ENCODE results near the gene DEPDC1B.
A peak's percentile ranks its signal among the peaks of the same experiment; 100 is the strongest.
"Not testable (repeated sequence)": the region's sequence is repeated elsewhere in the genome, so short reads cannot be mapped to it uniquely, and the experiment has no call there.

Gene DEPDC1B, protein sequence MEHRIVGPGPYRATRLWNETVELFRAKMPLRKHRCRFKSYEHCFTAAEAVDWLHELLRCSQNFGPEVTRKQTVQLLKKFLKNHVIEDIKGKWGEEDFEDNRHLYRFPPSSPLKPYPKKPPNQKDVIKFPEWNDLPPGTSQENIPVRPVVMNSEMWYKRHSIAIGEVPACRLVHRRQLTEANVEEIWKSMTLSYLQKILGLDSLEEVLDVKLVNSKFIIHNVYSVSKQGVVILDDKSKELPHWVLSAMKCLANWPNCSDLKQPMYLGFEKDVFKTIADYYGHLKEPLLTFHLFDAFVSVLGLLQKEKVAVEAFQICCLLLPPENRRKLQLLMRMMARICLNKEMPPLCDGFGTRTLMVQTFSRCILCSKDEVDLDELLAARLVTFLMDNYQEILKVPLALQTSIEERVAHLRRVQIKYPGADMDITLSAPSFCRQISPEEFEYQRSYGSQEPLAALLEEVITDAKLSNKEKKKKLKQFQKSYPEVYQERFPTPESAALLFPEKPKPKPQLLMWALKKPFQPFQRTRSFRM

DNA sequence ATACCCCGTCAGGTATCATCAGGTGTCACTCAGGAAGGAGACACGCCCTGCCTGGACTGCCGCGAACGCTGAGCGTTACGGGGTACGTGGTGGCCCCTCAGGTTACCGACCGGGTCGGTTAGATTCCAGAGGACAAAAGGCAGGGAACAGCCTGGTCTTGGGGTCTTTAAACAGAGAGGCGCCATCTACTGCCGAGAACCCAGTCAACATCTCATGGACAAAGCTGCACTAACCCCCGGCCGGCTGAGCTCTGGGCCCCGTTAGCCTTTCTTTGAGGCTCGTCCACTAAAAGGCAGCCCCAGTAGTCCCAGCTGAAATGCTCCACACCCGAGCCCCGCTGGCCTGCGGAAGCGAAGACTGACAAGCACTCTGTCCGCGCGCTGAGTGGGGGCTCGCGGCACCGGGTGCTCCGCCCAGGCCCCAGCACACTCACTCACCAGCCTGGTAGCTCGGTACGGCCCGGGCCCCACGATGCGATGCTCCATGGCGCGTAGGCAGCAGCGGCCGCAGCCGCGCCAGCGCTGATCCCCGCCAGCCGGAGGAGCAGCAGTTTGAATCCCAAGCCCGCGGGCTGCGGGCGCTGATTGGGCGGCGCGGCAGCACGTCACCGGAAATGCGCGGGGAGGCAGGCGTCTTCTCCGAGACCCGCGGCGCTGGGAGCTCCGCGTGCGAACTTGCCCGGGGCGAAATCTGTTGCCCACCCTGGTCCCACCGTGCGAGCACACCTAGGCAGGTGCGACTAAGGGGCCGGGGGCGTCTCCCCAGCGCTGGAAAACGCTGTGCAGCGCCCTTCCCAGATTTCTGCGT is at the start of gene DEPDC1B:
DEPDC1B (minus strand) TSS at position 558 of the 807 bp plus-strand sequence; CDS start at position 485, 73 bp downstream.
- DNase-seq, result peak; percentile 17

DNA sequence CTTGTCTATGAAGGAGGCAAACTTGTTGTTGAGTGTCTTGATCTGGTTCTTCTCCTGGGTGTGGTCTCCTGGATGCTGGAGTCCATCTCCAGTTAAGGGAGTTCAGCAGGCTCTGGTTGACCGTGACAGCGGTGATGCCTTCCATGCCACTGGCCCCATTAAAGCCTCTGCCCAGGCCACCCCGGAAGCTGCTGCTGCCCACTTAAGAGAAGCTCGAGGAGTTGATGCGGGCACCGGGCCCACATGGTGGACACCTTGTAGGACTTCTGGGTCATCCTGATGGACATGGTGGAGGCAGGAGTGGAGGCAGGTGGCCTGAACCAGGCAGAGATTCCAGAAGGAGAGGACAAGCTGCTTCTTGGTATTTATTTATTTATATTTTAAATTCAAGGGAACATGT is 44.7 kb upstream of the DEPDC1B start:
- no peak for DNase-seq

DNA sequence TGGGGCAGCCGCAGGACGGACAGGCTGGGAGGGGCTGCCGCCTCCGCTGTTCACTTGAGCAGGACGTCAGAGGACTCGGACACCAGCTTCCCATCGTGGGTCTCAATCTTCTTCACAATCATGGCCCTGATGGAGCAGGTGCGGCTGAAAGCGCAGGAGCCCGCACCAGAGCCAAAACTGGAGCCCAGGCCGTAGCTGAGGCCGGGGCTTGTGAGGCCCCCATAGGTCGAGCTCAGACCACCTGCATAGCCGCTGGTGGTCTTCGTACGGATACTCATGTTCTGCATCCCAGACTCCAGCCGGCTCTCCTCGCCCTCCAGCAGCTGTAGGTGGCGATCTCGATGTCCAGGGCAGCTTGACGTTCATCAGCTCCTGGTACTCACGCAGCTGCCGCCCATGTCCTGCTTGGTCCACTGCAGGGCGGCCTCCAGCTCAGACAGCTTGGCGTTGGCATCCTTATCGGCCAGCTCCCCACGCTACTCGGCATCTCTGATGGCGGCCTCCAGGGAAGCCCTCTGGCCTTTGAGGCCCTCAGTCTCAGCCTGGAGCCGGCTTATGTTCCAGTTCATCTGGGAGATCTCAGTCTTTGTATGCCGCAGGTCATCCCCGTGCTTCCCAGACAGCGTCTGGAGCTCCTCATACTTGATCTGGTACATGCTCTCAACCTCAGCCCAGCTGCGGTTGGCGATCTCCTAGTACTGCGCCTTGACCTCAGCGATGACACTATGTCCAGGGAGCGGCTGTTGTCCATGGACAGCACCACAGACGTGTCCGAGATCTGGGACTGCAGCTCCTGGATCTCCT is 43.7 kb upstream of the DEPDC1B start:
- DNase-seq, result no peak

DNA sequence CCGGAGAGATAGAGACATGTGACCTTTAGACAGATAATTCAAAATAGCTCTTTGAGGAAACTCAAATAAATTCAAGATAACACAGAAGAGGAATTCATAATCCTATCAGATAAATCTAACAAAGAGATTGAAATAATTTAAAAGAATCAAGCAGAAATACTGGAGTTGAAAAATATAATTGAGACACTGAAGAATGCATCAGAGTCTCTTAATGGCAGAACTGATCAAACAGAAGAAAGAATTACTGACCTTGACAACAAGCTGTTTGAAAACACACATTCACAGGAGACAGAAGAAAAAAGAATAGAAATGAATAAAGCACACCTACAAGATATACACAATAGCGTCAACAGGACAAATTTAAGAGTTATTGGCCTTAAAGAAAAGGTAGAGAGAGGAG is 40.4 kb upstream of the DEPDC1B start:
- DNase-seq, result no peak

DNA sequence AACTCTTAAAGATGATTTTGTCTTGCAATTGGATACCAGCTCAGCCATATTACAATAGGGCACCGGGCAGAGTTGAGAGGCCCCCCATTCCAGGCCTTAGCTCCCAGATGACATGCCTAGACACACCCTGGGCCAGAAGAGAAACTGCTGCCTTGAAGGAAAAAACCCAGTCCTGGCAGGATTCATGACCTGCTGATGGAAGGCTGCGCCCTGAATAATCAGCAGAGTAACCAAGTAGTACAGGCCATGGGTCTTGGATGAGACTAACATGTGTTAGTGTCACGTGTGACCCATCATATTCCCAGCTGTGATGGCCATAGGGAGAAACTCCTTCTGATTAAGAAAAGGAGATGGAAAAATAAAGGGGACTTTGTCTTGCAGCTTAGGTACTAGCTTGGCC is 39.0 kb upstream of the DEPDC1B start:
- DNase-seq, result no peak

DNA sequence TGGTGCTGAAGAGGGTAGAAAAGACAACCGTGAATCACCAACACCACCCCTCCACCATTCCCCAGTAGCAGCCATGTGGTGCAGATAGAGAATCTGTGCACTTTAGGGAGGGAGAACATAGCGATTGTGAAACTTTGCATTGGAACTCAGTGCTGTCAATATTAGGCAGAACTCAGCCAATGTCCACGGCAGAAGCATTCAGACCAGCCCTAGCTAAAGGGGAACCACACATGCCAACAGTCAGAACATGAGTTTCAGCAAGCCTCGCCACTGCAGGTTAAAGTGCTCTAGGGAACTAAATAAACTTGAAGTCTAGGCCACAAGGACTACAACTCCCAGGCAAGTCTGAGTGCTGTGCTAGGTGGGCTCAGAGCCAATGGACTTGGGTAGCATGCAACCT is 38.5 kb upstream of the DEPDC1B start:
- no peak for DNase-seq

DNA sequence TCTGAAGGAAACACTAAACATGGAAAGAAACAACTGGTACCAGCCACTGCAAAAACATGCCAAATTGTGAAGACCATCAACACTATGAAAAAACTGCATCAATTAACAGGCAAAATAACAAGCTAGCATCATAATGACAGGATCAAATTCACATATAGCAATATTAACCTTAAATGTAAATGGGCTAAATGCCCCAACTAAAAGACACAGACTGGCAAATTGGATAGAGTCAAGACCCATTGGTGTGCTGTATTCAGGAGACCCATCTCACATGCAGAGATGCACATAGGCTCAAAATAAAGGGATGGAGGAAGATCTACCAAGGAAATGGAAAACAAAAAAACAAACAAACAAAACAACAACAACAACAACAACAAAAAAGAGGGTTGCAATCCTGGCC is 30.9 kb upstream of the DEPDC1B start:
- not testable (repeated sequence) for DNase-seq

DNA sequence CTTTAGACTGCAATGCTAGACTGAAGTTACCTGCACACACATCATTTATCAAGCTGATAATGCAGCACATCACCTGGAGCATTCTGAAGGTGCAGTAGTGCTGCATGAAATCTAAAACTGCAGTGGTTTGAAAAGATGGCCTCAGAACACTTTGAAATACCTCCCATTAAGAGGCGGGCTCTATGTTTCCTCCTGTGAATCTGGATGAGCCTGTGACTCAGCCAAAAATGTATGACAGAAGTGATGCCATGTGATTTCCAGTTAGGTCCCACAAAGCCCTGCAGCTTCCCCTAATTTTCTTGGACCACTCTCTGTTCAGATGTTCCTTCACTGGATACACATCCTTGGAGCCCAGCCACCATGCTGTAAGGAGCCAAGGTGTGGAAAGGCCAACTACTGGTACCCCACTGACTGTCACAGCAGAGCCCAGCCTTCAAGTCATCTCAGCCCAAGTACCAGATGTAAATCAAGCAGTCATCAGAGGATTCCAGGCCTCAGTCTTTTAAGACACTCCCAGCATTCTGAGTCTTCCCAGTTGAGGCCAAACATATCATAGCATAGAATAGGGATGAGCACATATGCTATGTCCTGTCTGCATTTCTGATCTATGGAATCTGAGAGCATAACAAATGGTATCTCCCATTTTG is 27.2 kb upstream of the DEPDC1B start:
- no peak for DNase-seq

DNA sequence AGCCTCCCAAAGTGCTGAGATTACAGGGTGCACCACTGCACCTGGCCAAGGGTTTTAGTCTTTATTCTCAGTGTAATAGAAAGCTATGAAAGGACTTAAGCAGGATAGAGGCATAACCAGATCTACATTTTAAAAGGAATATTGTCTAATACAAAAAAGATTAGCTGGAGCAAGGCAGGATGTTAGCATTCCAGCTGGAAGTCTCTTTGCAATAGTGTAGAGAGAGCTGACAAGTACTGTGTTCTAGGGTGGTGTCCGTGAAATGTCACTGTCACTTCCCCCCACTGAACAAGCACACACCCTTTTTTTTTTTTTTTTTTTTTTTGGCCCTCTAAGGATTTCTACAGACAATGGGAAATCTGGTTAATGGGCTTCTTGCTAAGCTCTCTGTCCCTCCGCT is 24.2 kb upstream of the DEPDC1B start:
- no peak for DNase-seq

DNA sequence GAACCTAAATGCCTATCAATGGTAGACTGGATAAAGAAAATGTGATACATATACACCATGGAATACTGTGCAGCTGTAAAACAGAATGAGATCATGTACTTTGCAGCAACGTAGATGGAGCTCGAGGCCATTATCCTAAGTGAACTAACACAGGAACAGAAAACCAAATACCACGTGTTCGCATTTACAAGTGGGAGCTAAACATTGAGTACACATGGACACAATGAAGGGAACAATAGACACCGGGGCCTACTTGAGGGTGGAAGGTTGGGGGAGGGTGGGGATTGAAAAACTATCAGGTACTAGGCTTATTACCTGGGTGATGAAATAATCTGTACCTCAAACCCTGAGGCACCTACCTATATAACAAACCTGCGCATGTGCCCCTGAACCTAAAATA is 22.4 kb upstream of the DEPDC1B start:
- DNase-seq, result peak; percentile 94

DNA sequence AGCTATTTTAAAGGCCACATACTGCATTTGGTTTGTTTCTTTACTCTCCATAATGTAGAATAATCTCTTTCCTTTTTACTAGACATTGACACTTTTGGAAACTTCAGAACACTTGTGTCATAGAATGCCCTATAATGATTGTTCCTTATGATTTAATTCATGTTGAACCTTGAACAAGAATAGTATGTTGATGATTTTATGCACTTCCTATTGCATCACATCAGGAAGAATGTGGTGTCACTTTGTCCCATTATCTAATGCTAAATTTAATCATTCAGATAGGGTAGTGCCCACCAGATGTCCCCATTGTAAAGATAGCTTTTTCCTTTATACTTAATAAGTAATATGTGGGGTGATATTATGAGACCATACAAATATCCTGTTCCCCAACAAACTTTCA is 19.4 kb upstream of the DEPDC1B start:
- no peak for DNase-seq

DNA sequence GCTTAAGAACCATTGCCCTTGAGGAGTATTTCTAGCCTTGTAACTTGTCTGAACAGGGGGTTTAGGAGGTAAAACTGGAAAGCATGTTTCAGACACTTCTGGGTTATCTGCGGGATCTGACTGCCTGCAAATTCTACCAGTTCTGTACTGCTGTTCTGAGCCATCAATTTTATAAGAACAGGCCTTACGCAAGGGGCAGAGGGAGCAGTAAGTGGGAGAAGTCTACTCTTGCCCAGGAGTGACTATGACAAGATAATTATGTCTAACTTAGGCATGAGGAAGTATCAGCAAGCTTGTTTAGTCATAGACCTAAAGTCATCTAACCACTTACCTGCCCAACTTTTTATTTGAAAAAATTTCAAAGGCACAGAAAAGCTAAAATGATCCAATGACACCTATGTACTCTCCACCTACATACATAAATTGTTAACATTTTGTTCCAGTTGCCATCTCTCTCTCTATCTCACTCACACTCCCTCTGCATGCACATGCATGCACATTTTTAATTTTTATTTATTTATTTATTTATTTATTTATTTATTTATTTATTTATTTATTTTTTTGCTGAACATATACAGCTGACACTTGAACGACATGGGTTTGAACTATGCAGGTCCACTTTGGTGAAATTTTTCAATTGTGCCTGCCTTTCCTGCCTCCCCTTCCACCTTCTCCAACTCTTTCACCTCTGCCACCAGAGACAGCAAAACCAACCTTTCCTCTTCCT is 18.4 kb upstream of the DEPDC1B start:
- DNase-seq, result no peak

DNA sequence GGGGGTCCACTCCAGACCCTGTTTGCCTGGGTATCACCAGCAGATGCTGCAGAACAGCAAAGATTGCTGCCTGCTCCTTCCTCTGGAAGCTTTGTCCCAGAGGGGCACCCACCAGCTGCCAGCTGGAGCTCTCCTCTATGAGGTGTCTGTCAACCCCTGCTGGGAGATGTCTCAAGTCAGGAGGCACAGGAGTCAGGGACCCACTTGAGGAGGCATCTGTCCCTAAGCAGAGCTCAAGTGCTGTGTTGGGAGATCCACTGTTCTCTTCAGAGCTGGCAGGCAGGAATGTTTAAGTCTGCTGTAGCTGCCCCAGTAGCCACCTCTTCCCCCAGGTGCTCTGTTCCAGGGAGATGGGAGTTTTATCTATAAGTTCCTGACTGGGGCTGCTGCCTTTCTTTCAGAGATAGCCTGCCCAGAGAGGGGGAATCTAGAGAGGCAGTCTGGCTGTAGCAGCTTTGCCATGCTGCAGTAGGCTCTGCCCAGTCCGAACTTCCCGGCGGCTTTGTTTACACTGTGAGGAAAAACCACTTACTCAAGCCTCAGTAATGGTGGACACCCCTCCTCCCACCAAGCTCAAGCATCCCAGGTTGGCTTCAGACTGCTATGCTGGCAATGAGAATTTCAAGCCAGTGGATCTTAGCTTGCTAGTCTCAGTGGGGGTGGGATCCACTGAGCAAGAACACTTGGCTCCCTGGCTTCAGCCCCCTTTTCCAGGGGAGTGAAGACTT is 15.4 kb upstream of the DEPDC1B start:
- DNase-seq, result not testable (repeated sequence)

DNA sequence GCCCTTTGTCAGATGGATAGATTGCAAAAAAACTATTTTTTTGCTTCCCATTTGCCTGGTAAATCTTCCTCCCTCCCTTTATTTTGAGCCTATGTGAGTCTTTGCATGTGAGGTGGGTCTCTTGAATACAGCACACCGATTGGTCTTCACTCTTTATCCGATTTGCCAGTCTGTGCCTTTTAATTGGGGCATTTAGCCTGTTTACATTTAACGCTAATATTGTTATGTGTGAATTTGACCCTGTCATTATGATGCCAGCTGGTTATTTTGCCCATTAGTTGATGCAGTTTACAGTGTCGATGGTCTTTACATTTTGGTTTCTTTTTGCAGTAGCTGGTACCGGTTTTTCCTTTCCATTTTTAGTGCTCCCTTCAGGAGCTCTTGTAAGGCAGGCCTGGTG is 13.0 kb upstream of the DEPDC1B start:
- DNase-seq, result no peak

DNA sequence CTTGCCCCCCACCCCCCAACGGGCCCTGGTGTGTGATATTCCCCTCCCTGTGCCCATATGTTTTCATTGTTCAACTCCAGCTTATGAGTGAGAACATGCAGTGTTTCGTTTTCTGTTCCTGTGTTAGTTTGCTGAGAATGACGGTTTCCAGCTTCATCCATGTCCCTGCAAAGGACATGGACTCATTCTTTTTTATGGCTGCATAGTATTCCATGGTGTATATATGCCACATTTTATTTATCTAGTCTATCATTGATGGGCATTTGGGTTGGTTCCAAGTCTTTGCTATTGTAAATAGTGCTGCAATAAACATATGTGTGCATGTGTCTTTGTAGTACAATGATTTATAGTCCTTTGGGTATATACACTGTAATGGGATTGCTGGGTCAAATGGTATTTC is 11.9 kb upstream of the DEPDC1B start:
- not testable (repeated sequence) for DNase-seq

DNA sequence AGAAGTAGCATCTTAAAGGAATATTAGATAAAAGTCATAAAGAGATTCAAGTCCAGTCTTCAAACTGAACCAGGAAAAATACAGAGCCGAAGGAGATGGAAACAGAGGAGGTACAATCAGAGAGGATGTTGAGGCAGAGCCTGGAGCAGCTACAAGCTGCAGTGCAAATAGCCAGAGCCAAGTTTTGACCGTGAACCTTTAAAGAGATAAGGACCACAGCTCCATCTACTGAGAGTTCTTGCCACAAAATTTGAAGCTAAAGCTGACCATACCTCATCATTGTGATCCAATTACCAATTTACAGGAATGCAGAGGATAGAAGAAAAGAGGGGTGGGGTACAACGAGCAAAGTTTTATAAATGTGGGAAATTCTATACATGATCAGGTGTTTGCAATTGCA is 10.4 kb upstream of the DEPDC1B start:
- DNase-seq, result no peak

DNA sequence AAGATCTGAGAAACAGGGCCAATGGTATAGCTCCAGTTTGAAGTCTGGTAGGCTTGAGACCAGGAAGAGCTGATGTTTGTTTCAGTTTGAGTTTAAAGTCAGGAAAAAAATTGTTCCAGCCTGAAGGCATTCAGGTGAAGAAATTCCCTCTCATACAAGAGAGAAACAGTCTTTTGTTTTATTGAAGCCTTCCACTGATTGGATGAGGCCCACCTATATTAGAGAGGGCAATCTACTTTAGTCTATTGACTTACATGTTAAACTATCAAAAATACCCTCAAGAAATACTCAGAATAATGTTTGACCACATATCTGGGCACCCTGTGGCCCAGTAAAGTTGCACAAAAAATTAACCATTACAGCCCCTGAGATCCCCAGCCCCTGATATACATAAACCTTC is 5.2 kb upstream of the DEPDC1B start:
- no peak for DNase-seq

DNA sequence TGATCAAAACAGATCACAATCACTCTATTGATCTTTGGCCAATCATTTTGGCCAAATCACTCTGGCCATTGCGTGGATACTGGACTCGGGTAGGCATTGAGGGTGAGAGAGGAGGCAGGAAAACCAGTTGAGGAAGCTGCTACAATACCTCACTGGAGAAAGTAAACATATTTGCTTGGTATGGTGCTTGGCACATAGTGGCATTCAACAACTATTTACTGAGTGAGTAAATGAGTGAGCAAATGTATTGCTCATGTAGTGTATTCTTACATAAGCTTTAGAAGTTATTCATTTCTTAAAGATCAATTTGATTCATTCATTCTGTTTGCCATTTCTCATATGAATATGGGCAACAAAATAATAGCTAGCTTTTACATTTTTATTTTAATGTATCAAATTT is 4.0 kb upstream of the DEPDC1B start:
- no peak for DNase-seq

DNA sequence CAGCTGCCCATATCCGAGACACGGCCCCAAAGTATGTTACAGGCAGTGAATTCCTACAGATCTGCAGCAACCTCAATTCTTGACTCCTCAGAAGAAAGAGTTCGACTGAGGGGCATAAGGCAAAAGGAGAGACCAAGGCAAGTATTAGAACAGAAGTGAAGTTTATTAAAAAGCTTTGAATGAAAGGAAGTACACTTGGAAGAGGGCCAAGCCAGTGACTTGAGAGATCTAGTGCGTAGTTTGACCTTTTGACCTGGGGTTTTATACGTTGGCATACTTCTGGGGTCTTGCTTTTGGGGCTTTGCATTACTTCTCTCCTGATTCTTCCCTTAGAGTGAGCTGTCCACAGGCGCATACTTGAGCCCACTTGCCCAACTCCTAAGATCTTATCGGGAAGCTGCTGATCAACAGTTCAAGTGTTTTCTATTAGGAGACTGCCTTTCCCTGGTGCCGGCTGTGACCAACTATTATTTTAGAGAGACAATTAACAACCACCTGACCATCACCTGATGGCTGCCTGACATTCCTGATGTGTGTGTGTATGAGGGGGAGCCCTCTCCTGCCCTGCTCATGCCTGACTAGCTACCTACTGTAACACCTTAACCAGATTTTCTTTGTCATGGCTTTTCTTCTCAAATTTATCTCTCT is 1.5 kb upstream of the DEPDC1B start:
- DNase-seq, result no peak

DNA sequence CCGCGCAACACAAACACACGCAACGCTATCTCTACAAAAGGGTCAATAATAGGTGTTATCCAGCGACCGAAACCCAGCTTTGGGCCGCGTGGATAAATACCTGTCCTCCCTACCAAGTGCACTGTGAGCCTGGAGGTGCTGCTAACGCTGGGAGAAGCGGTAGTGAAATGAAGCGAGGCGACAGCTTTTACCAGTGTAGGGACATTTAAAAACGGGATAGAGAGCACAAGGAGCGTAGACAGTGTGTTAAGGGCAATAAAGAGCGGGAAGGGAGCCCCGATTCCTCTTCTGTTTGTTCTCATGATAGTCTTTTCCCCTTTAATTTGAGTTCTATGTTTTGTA is 421 bp upstream of the DEPDC1B start:
- DNase-seq, result no peak

DNA sequence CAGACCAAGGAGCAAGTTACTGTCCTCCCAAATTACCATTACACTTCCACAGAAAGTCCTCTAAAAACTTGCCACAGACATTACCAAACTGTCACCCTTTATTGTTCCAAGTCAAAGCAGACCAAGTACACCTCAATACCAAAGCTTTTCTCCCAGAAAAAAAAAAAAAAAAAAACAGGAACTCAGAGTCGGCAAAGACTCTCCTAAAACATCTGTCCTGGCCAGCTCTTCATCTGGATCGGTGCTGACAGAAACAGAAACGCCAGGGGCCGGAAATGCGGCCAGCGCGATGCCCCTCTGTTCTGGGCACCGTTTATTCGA is 718 bp downstream of the DEPDC1B start:
- no peak for DNase-seq

Measured in DMS153 (cell line).